Neural cell (in vitro differentiated cells): ENCODE data around the gene TPM2.

Experiments used
- EZH2 ChIP-seq: fragments of 200-600, 300-800 bp; shearing (Covaris generic), sonication (generic); IDR thresholded peaks from 2 replicates; pipeline ENCODE4 v1.6.1; 2014; ENCODE audit warnings: antibody characterized with exemption, low read length, borderline replicate concordance, mild to moderate bottlenecking; ENCODE audit not compliant: insufficient read depth, poor library complexity, severe bottlenecking
- MXI1 ChIP-seq: fragments of 450-650 bp; conservative IDR thresholded peaks from 2 replicates; pipeline ENCODE4 v1.6.1; 2014; ENCODE audit warnings: antibody characterized with exemption, mild to moderate bottlenecking; ENCODE audit not compliant: poor library complexity, severe bottlenecking
- POLR2AphosphoS5 ChIP-seq: IDR thresholded peaks from 2 replicates; pipeline ENCODE4 v1.6.1; 2012
- RAD21 ChIP-seq: fragments of 450-650 bp; conservative IDR thresholded peaks from 2 replicates; pipeline ENCODE4 v1.6.1; 2014; ENCODE audit warnings: antibody characterized with exemption, mild to moderate bottlenecking, moderate library complexity
- SMC3 ChIP-seq: fragments of 450-650 bp; conservative IDR thresholded peaks from 2 replicates; pipeline ENCODE4 v1.6.1; 2014; ENCODE audit warnings: antibody characterized with exemption, mild to moderate bottlenecking, moderate library complexity; ENCODE audit not compliant: poor library complexity
- TAF1 ChIP-seq: IDR thresholded peaks from 2 replicates; pipeline ENCODE4 v1.6.1; 2012; ENCODE audit warnings: low read depth
- TF ChIP-seq, protein P1 (sequence below): IDR thresholded peaks from 2 replicates; pipeline ENCODE4 v1.6.1; 2012; ENCODE audit warnings: borderline replicate concordance
- TF ChIP-seq, protein P2 (sequence below): fragments of 450-650 bp; IDR thresholded peaks from 2 replicates; pipeline ENCODE4 v1.5.1; 2014; ENCODE audit warnings: antibody characterized with exemption, mild to moderate bottlenecking, moderate library complexity; ENCODE audit not compliant: poor library complexity, severe bottlenecking

DNA sequence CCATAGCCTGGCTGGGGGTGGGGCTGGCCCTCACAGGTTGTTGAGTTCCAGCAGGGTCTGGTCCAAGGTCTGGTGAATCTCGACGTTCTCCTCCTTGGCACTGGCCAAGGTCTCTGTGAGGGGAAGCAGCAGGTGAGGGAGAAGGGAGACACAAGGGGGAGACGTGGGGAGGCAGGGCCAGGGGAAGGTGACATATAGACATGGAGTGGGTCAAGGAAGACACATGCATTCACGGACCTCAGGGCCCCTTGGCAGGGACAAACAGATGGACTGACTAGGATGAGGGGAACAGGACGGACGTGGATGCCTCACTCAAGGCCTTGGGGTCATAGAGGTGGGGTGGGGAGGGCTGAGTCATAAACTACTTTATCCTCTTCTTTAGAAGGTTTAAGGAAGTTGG lies 7.7 kb downstream of the TPM2 start:
- TF ChIP-seq, protein P1, sequence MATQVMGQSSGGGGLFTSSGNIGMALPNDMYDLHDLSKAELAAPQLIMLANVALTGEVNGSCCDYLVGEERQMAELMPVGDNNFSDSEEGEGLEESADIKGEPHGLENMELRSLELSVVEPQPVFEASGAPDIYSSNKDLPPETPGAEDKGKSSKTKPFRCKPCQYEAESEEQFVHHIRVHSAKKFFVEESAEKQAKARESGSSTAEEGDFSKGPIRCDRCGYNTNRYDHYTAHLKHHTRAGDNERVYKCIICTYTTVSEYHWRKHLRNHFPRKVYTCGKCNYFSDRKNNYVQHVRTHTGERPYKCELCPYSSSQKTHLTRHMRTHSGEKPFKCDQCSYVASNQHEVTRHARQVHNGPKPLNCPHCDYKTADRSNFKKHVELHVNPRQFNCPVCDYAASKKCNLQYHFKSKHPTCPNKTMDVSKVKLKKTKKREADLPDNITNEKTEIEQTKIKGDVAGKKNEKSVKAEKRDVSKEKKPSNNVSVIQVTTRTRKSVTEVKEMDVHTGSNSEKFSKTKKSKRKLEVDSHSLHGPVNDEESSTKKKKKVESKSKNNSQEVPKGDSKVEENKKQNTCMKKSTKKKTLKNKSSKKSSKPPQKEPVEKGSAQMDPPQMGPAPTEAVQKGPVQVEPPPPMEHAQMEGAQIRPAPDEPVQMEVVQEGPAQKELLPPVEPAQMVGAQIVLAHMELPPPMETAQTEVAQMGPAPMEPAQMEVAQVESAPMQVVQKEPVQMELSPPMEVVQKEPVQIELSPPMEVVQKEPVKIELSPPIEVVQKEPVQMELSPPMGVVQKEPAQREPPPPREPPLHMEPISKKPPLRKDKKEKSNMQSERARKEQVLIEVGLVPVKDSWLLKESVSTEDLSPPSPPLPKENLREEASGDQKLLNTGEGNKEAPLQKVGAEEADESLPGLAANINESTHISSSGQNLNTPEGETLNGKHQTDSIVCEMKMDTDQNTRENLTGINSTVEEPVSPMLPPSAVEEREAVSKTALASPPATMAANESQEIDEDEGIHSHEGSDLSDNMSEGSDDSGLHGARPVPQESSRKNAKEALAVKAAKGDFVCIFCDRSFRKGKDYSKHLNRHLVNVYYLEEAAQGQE, result no peak
- TF ChIP-seq, protein P2, sequence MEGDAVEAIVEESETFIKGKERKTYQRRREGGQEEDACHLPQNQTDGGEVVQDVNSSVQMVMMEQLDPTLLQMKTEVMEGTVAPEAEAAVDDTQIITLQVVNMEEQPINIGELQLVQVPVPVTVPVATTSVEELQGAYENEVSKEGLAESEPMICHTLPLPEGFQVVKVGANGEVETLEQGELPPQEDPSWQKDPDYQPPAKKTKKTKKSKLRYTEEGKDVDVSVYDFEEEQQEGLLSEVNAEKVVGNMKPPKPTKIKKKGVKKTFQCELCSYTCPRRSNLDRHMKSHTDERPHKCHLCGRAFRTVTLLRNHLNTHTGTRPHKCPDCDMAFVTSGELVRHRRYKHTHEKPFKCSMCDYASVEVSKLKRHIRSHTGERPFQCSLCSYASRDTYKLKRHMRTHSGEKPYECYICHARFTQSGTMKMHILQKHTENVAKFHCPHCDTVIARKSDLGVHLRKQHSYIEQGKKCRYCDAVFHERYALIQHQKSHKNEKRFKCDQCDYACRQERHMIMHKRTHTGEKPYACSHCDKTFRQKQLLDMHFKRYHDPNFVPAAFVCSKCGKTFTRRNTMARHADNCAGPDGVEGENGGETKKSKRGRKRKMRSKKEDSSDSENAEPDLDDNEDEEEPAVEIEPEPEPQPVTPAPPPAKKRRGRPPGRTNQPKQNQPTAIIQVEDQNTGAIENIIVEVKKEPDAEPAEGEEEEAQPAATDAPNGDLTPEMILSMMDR, result no peak
- no peak for TF ChIP-seq POLR2AphosphoS5
- no peak for TF ChIP-seq RAD21
- no peak for TF ChIP-seq EZH2
- TF ChIP-seq SMC3, result no peak
- no peak for TF ChIP-seq MXI1
- TF ChIP-seq TAF1, result no peak
